Neural progenitor cell (in vitro differentiated cells): ENCODE data around the gene ADCY7. TPM values are rescaled to one million over a fixed set of nuclear protein-coding genes. Genes with fewer than 3 reads are reported as not detected.

Source experiments
- DNase-seq: peaks from one replicate; pipeline ENCODE4 v3.0.0-alpha.2; 2016; ENCODE audit warnings: low spot score
- H2AFZ ChIP-seq: fragments of 200-600 bp; sonication (generic); replicated peaks from 2 replicates; pipeline ENCODE4 v1.6.1; 2016; ENCODE audit warnings: antibody characterized with exemption
- H3F3A ChIP-seq: fragments of 200-600 bp; sonication (generic); 2 replicates; pipeline ENCODE4 v1.6.1; 2016; ENCODE audit warnings: antibody characterized with exemption, low read depth
- H3K27ac ChIP-seq: fragments of 200-600 bp; sonication (generic); 2 replicates; pipeline ENCODE4 v1.5.1; 2016; ENCODE audit warnings: mild to moderate bottlenecking
- H3K27me3 ChIP-seq: fragments of 200-600 bp; sonication (generic); 2 replicates; pipeline ENCODE4 v1.6.1; 2016; ENCODE audit warnings: mild to moderate bottlenecking, moderate library complexity
- H3K36me3 ChIP-seq: fragments of 200-600 bp; sonication (generic); 2 replicates; pipeline ENCODE4 v1.5.1; 2016
- H3K4me1 ChIP-seq: fragments of 200-600 bp; sonication (generic); 2 replicates; pipeline ENCODE4 v1.6.1; 2016; ENCODE audit warnings: mixed run types
- H3K4me2 ChIP-seq: fragments of 200-600 bp; sonication (generic); 2 replicates; pipeline ENCODE4 v1.6.1; 2016
- H3K4me3 ChIP-seq: fragments of 200-600 bp; sonication (generic); 2 replicates; pipeline ENCODE4 v1.5.1; 2016
- H3K79me2 ChIP-seq: fragments of 200-600 bp; sonication (generic); 2 replicates; pipeline ENCODE4 v1.6.1; 2016; ENCODE audit warnings: low read depth
- H3K9ac ChIP-seq: fragments of 200-600 bp; sonication (generic); 2 replicates; pipeline ENCODE4 v1.6.1; 2016
- H3K9me3 ChIP-seq: fragments of 200-600 bp; sonication (generic); 2 replicates; pipeline ENCODE4 v1.5.1; 2016; ENCODE audit warnings: low read depth
- H4K20me1 ChIP-seq: fragments of 200-600 bp; sonication (generic); 2 replicates; pipeline ENCODE4 v1.6.1; 2016; ENCODE audit warnings: low read depth
- H3K27ac Mint-ChIP-seq: 3 replicates; pipeline ENCODE4 v1.8.0; 2021; ENCODE audit warnings: mixed read lengths
- H3K27me3 Mint-ChIP-seq: 2 replicates; pipeline ENCODE4 v1.8.0; 2022; ENCODE audit warnings: low read depth, mild to moderate bottlenecking, inconsistent platforms, moderate library complexity, mixed read lengths; ENCODE audit not compliant: insufficient read depth
- H3K36me3 Mint-ChIP-seq: 3 replicates; pipeline ENCODE4 v1.8.0; 2021; ENCODE audit warnings: mixed read lengths
- H3K4me1 Mint-ChIP-seq: 3 replicates; pipeline ENCODE4 v1.8.0; 2021; ENCODE audit warnings: mixed read lengths
- H3K4me3 Mint-ChIP-seq: 3 replicates; pipeline ENCODE4 v1.8.0; 2021; ENCODE audit warnings: mild to moderate bottlenecking, moderate library complexity, mixed read lengths
- H3K9me3 Mint-ChIP-seq: 3 replicates; pipeline ENCODE4 v1.8.0; 2020; ENCODE audit warnings: mixed read lengths
- EZH2 ChIP-seq: fragments of 200-600 bp; sonication (generic); IDR thresholded peaks from 2 replicates; pipeline ENCODE4 v1.6.1; 2017; ENCODE audit warnings: antibody characterized with exemption, mild to moderate bottlenecking, moderate library complexity
- EZH2phosphoT487 ChIP-seq: fragments of 200-600 bp; sonication (generic); IDR thresholded peaks from 2 replicates; pipeline ENCODE4 v1.6.1; 2017; ENCODE audit warnings: antibody characterized with exemption
- total RNA-seq: library from RNA; depleted of rRNA; stranded (reverse); fragments of >200 nt; gene quantifications from 2 replicates; pipeline ENCODE4 v1.2.3, GENCODE V29; 2015; ENCODE audit warnings: low replicate concordance
- TF ChIP-seq, protein P1 (sequence below): fragments of 200-600 bp; sonication (generic); IDR thresholded peaks from 2 replicates; pipeline ENCODE4 v1.5.1; 2017; ENCODE audit warnings: antibody characterized with exemption, mild to moderate bottlenecking

Gene ADCY7
- total RNA-seq, 1 donor from 2014 or later: 2.5 TPM

DNA sequence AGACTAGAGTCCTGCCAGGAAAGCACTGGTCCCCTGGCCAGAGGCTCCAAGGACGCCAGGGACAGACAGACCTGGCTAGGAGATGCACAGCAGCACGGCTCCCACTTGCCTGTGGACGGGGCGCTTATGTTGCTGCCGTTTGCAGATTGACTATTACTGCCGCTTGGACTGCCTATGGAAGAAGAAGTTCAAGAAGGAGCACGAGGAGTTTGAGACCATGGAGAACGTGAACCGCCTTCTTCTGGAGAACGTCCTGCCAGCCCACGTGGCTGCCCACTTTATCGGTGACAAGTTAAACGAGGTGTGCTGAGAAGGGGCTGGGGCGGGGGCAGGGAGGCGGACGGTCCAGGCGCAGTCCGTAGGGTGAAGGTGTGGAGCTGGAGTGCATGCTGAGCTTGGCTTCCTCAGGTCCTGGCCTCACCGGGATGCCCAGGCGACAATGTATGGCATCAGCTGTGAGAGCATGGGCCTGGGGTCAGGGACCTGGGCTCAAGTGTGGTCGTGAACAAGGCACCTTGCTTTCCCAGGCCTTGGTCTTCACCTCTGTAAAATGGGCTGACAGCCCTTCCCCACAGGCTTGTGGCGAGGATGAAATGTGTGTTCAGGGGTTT lies 45.6 kb downstream of the ADCY7 start:
- Mint-ChIP-seq H3K4me1 (peaks cover 6% of the 10 kb centered on the region), H3K4me3 (no peak overlapping the region), H3K9me3 (no peaks in the 10 kb centered on the region), H3K27ac (no peak overlapping the region), H3K27me3 (peaks cover 3% of the 10 kb centered on the region), H3K36me3 (peaks cover 12% of the 10 kb centered on the region)
- no peaks in the 10 kb centered on the region for H3K9me3 ChIP-seq
- TF ChIP-seq EZH2phosphoT487 (no peak), EZH2 (no peak)
- TF ChIP-seq, protein P1, sequence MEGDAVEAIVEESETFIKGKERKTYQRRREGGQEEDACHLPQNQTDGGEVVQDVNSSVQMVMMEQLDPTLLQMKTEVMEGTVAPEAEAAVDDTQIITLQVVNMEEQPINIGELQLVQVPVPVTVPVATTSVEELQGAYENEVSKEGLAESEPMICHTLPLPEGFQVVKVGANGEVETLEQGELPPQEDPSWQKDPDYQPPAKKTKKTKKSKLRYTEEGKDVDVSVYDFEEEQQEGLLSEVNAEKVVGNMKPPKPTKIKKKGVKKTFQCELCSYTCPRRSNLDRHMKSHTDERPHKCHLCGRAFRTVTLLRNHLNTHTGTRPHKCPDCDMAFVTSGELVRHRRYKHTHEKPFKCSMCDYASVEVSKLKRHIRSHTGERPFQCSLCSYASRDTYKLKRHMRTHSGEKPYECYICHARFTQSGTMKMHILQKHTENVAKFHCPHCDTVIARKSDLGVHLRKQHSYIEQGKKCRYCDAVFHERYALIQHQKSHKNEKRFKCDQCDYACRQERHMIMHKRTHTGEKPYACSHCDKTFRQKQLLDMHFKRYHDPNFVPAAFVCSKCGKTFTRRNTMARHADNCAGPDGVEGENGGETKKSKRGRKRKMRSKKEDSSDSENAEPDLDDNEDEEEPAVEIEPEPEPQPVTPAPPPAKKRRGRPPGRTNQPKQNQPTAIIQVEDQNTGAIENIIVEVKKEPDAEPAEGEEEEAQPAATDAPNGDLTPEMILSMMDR: no peak
- no peaks in the 10 kb centered on the region for H3K79me2 ChIP-seq
- H4K20me1 ChIP-seq: no peaks in the 10 kb centered on the region
- no peaks in the 10 kb centered on the region for H3F3A ChIP-seq
- no peak for DNase-seq
- H3K4me1 ChIP-seq: no peaks in the 10 kb centered on the region
- H3K27ac ChIP-seq: no peak overlapping the region
- H3K27me3 ChIP-seq: no peaks in the 10 kb centered on the region
- H3K36me3 ChIP-seq: no peaks in the 10 kb centered on the region
- no peak overlapping the region for H3K9ac ChIP-seq
- no peak overlapping the region for H3K4me3 ChIP-seq
- no peak overlapping the region for H2AFZ ChIP-seq
- no peak overlapping the region for H3K4me2 ChIP-seq

GRCh38 chr16:50313596-50314478 lies 47.5 kb downstream of the ADCY7 start:
- Histone ChIP-seq H3K4me1 (no peaks in the 10 kb centered on the region), H3K9me3 (no peaks in the 10 kb centered on the region), H2AFZ (no peak overlapping the region), H3K27ac (no peak overlapping the region), H3K36me3 (peaks cover 7% of the 10 kb centered on the region), H3K79me2 (no peaks in the 10 kb centered on the region), H3K4me2 (no peak overlapping the region), H3F3A (peaks cover 3% of the 10 kb centered on the region), H4K20me1 (no peaks in the 10 kb centered on the region), H3K9ac (no peak overlapping the region), H3K4me3 (no peak overlapping the region), H3K27me3 (no peaks in the 10 kb centered on the region)
- H3K4me1 Mint-ChIP-seq: peaks cover 6% of the 10 kb centered on the region
- no peaks in the 10 kb centered on the region for H3K9me3 Mint-ChIP-seq
- TF ChIP-seq, protein P1: no peak
- TF ChIP-seq EZH2phosphoT487 (no peak), EZH2 (no peak)
- H3K36me3 Mint-ChIP-seq: peaks cover 20% of the 10 kb centered on the region
- no peak overlapping the region for H3K27ac Mint-ChIP-seq
- H3K4me3 Mint-ChIP-seq: no peak overlapping the region
- no peak for DNase-seq
- peaks cover 3% of the 10 kb centered on the region for H3K27me3 Mint-ChIP-seq

DNA sequence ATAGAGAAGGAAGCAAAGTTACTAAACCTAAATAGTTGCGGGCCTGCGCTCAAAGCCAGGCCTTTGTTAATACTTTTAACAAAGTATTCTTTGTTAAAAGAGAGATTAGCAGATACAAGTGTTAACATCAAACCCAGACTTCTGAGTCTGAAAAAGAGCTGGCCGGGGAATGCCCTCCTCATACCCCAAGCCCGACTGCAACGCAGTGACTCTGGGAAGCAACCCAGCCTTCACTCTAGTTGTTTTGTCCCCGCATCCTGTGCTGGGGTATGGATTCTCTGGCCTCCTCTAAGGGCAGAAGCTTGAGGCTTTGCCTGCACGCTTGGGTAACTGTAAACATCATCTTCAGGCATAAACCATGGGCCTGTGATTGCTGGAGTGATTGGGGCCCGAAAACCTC lies 48.3 kb downstream of the ADCY7 start:
- Histone ChIP-seq H3K27ac (no peak overlapping the region), H3K27me3 (no peaks in the 10 kb centered on the region), H3K4me2 (no peak overlapping the region), H3K9ac (no peak overlapping the region), H3K9me3 (no peaks in the 10 kb centered on the region), H2AFZ (no peak overlapping the region), H3F3A (peaks cover 3% of the 10 kb centered on the region), H3K36me3 (peaks cover 7% of the 10 kb centered on the region), H3K79me2 (no peaks in the 10 kb centered on the region), H3K4me1 (no peaks in the 10 kb centered on the region), H3K4me3 (no peak overlapping the region), H4K20me1 (no peaks in the 10 kb centered on the region)
- peaks cover 6% of the 10 kb centered on the region for H3K4me1 Mint-ChIP-seq
- H3K27me3 Mint-ChIP-seq: peaks cover 3% of the 10 kb centered on the region
- no peak for TF ChIP-seq EZH2phosphoT487
- TF ChIP-seq, protein P1: no peak
- no peak for TF ChIP-seq EZH2
- no peaks in the 10 kb centered on the region for H3K9me3 Mint-ChIP-seq
- peaks cover 20% of the 10 kb centered on the region for H3K36me3 Mint-ChIP-seq
- no peak for DNase-seq
- H3K4me3 Mint-ChIP-seq: no peak overlapping the region
- peak overlapping the region; percentile 64 for H3K27ac Mint-ChIP-seq
